Measurements from ENCODE around the gene VSTM5.

The VSTM5 gene

GRCh38 chr11:93832780-93833179 is 17.6 kb downstream of the VSTM5 start:
- no peak for TF ChIP-seq CTCF (IDR thresholded peaks at IDR 0.05; ENCODE audit: low read depth, low read length, missing control alignments)
- no peak overlapping the region for H3K4me3 ChIP-seq (replicated peaks; ENCODE audit: low read depth, low read length)
- DNase-seq (ENCODE audit: extremely low read depth, low read depth), result no peak

GRCh38 chr11:93831343-93832127 is 18.9 kb downstream of the VSTM5 start:
- H3K4me3 ChIP-seq (replicated peaks; ENCODE audit: low read depth, low read length), result no peak overlapping the region
- no peak for TF ChIP-seq CTCF (IDR thresholded peaks at IDR 0.05; ENCODE audit: low read depth, low read length, missing control alignments)
- DNase-seq (ENCODE audit: extremely low read depth, low read depth), result no peak

GRCh38 chr11:93829598-93829997 is 20.8 kb downstream of the VSTM5 start:
- no peak for DNase-seq (ENCODE audit: extremely low read depth, low read depth)
- H3K4me3 ChIP-seq (replicated peaks; ENCODE audit: low read depth, low read length), result no peak overlapping the region
- no peak for TF ChIP-seq CTCF (IDR thresholded peaks at IDR 0.05; ENCODE audit: low read depth, low read length, missing control alignments)

- no peak overlapping the region for H3K4me3 ChIP-seq (replicated peaks; ENCODE audit: low read depth, low read length)
- TF ChIP-seq CTCF (IDR thresholded peaks at IDR 0.05; ENCODE audit: low read depth, low read length, missing control alignments), result no peak
- no peak for DNase-seq (ENCODE audit: extremely low read depth, low read depth)
These were observed 23.1 kb downstream of the VSTM5 start for GRCh38 chr11:93827363-93827762.

- TF ChIP-seq CTCF (IDR thresholded peaks at IDR 0.05; ENCODE audit: low read depth, low read length, missing control alignments), result no peak
- no peak overlapping the region for H3K4me3 ChIP-seq (replicated peaks; ENCODE audit: low read depth, low read length)
- no peak for DNase-seq (ENCODE audit: extremely low read depth, low read depth)
These were observed 27.2 kb downstream of the VSTM5 start for GRCh38 chr11:93823210-93823609.

- no peak for TF ChIP-seq CTCF (IDR thresholded peaks at IDR 0.05; ENCODE audit: low read depth, low read length, missing control alignments)
- no peak for DNase-seq (ENCODE audit: extremely low read depth, low read depth)
- no peak overlapping the region for H3K4me3 ChIP-seq (replicated peaks; ENCODE audit: low read depth, low read length)
These were observed 28.1 kb downstream of the VSTM5 start for GRCh38 chr11:93822359-93822758.

- TF ChIP-seq CTCF (IDR thresholded peaks at IDR 0.05; ENCODE audit: low read depth, low read length, missing control alignments), result no peak
- H3K4me3 ChIP-seq (replicated peaks; ENCODE audit: low read depth, low read length), result no peak overlapping the region
- DNase-seq (ENCODE audit: extremely low read depth, low read depth), result no peak
These were observed 28.8 kb downstream of the VSTM5 start for GRCh38 chr11:93821617-93822016.
